Measurements from ENCODE around the gene RRP36.
"Not testable (repeated sequence)": the region's sequence is repeated elsewhere in the genome, so short reads cannot be mapped to it uniquely, and the experiment has no call there.

Gene RRP36

GRCh38 chr6:42993445-42993844, 28.0 kb upstream of the RRP36 start:
- Mint-ChIP-seq H3K36me3 (peaks cover 8% of the 10 kb centered on the region), H3K4me1 (peaks cover 19% of the 10 kb centered on the region), H3K27ac (peak overlapping the region; percentile 32), H3K27me3 (no peaks in the 10 kb centered on the region), H3K9me3 (no peaks in the 10 kb centered on the region), H3K4me3 (no peak overlapping the region)

- H3K9me3 Mint-ChIP-seq, result no peaks in the 10 kb centered on the region
- peaks cover 5% of the 10 kb centered on the region for H3K4me1 Mint-ChIP-seq
- no peak overlapping the region for H3K4me3 Mint-ChIP-seq
- H3K27ac Mint-ChIP-seq, result no peak overlapping the region
- H3K36me3 Mint-ChIP-seq, result peaks cover 4% of the 10 kb centered on the region
- no peaks in the 10 kb centered on the region for H3K27me3 Mint-ChIP-seq
Observed at GRCh38 chr6:42996513-42996912, 24.9 kb upstream of the RRP36 start.

GRCh38 chr6:42998205-42998604, 23.2 kb upstream of the RRP36 start:
- H3K27ac Mint-ChIP-seq, result not testable (repeated sequence)

GRCh38 chr6:43001843-43002242, 19.6 kb upstream of the RRP36 start:
- H3K9me3 Mint-ChIP-seq, result no peaks in the 10 kb centered on the region
- peaks cover 2% of the 10 kb centered on the region for H3K36me3 Mint-ChIP-seq
- H3K4me1 Mint-ChIP-seq, result peaks cover 4% of the 10 kb centered on the region
- H3K27me3 Mint-ChIP-seq, result no peaks in the 10 kb centered on the region
- H3K27ac Mint-ChIP-seq, result no peak overlapping the region
- no peak overlapping the region for H3K4me3 Mint-ChIP-seq

More at GRCh38 chr6:42998205-42998604, 23.2 kb upstream of the RRP36 start:
- H3K4me3 Mint-ChIP-seq, H3K27me3 Mint-ChIP-seq, H3K9me3 Mint-ChIP-seq, H3K36me3 Mint-ChIP-seq, H3K4me1 Mint-ChIP-seq: not testable (repeated sequence)

- Mint-ChIP-seq H3K36me3 (peaks cover 4% of the 10 kb centered on the region), H3K27me3 (no peaks in the 10 kb centered on the region), H3K4me3 (no peak overlapping the region), H3K27ac (no peak overlapping the region), H3K4me1 (peaks cover 10% of the 10 kb centered on the region), H3K9me3 (no peaks in the 10 kb centered on the region)
Observed at GRCh38 chr6:43005844-43006243, 15.6 kb upstream of the RRP36 start.

GRCh38 chr6:43006251-43006650, 15.2 kb upstream of the RRP36 start:
- Mint-ChIP-seq H3K36me3 (peaks cover 3% of the 10 kb centered on the region), H3K27ac (no peak overlapping the region), H3K9me3 (no peaks in the 10 kb centered on the region), H3K4me1 (peaks cover 10% of the 10 kb centered on the region), H3K4me3 (no peak overlapping the region), H3K27me3 (no peaks in the 10 kb centered on the region)

GRCh38 chr6:43007126-43007525, 14.3 kb upstream of the RRP36 start:
- Mint-ChIP-seq H3K9me3 (no peaks in the 10 kb centered on the region), H3K27me3 (no peaks in the 10 kb centered on the region), H3K4me3 (no peak overlapping the region), H3K27ac (no peak overlapping the region), H3K4me1 (peaks cover 18% of the 10 kb centered on the region), H3K36me3 (peaks cover 6% of the 10 kb centered on the region)

- no peak overlapping the region for H3K4me3 Mint-ChIP-seq
- H3K9me3 Mint-ChIP-seq, result no peaks in the 10 kb centered on the region
- no peak overlapping the region for H3K27ac Mint-ChIP-seq
- peaks cover 6% of the 10 kb centered on the region for H3K36me3 Mint-ChIP-seq
- H3K27me3 Mint-ChIP-seq, result no peaks in the 10 kb centered on the region
- H3K4me1 Mint-ChIP-seq, result peaks cover 38% of the 10 kb centered on the region
Observed at GRCh38 chr6:43009124-43009523, 12.3 kb upstream of the RRP36 start.

GRCh38 chr6:43011207-43011606, 10.2 kb upstream of the RRP36 start:
- H3K4me1 Mint-ChIP-seq, result peaks cover 52% of the 10 kb centered on the region
- no peaks in the 10 kb centered on the region for H3K27me3 Mint-ChIP-seq
- H3K36me3 Mint-ChIP-seq, result peaks cover 6% of the 10 kb centered on the region
- H3K27ac Mint-ChIP-seq, result no peak overlapping the region
- no peaks in the 10 kb centered on the region for H3K9me3 Mint-ChIP-seq
- no peak overlapping the region for H3K4me3 Mint-ChIP-seq

- Mint-ChIP-seq H3K36me3 (peaks cover 5% of the 10 kb centered on the region), H3K27ac (peak overlapping the region; percentile 96), H3K4me1 (peaks cover 63% of the 10 kb centered on the region), H3K27me3 (no peaks in the 10 kb centered on the region), H3K4me3 (peak overlapping the region; percentile 94), H3K9me3 (no peaks in the 10 kb centered on the region)
Observed at GRCh38 chr6:43012364-43012763, 9.1 kb upstream of the RRP36 start.

GRCh38 chr6:43013097-43013842, 8.2 kb upstream of the RRP36 start:
- Mint-ChIP-seq H3K27ac (peak overlapping the region; percentile 96), H3K4me1 (peaks cover 71% of the 10 kb centered on the region), H3K4me3 (peak overlapping the region; percentile 94), H3K9me3 (no peaks in the 10 kb centered on the region), H3K27me3 (no peaks in the 10 kb centered on the region), H3K36me3 (peaks cover 3% of the 10 kb centered on the region)

GRCh38 chr6:43013843-43014433, 7.5 kb upstream of the RRP36 start, which contains the start of the genes KLHDC3 and MEA1:
KLHDC3 (plus strand) TSS chr6:43014249; CDS start chr6:43017193, 2,944 bp downstream.
MEA1 (minus strand) TSS chr6:43013946; CDS start chr6:43013813, 133 bp downstream.
- peak within 1 kb of the TSS; percentile 94 for H3K4me3 Mint-ChIP-seq
- peak within 1 kb of the TSS; percentile 96 for H3K27ac Mint-ChIP-seq
- no peaks in the 10 kb centered on the region for H3K27me3 Mint-ChIP-seq
- H3K36me3 Mint-ChIP-seq, result peaks cover 3% of the 10 kb centered on the region
- peaks cover 76% of the 10 kb centered on the region for H3K4me1 Mint-ChIP-seq
- H3K9me3 Mint-ChIP-seq, result no peaks in the 10 kb centered on the region

- Mint-ChIP-seq H3K4me3 (peak overlapping the region; percentile 94), H3K9me3 (no peaks in the 10 kb centered on the region), H3K27ac (peak overlapping the region; percentile 73), H3K36me3 (peaks cover 4% of the 10 kb centered on the region), H3K4me1 (peaks cover 81% of the 10 kb centered on the region), H3K27me3 (no peaks in the 10 kb centered on the region)
Observed at GRCh38 chr6:43014434-43014909, 7.0 kb upstream of the RRP36 start.

GRCh38 chr6:43016176-43016942, 5.1 kb upstream of the RRP36 start:
- Mint-ChIP-seq H3K4me1 (peaks cover 91% of the 10 kb centered on the region), H3K9me3 (no peaks in the 10 kb centered on the region), H3K27ac (peak overlapping the region; percentile 47), H3K4me3 (peak overlapping the region; percentile 73), H3K27me3 (no peaks in the 10 kb centered on the region), H3K36me3 (peaks cover 4% of the 10 kb centered on the region)

- peaks cover 1% of the 10 kb centered on the region for H3K36me3 Mint-ChIP-seq
- H3K27me3 Mint-ChIP-seq, result no peaks in the 10 kb centered on the region
- H3K9me3 Mint-ChIP-seq, result no peaks in the 10 kb centered on the region
- H3K4me1 Mint-ChIP-seq, result peaks cover 85% of the 10 kb centered on the region
- H3K4me3 Mint-ChIP-seq, result no peak overlapping the region
- H3K27ac Mint-ChIP-seq, result peak overlapping the region; percentile 35
Observed at GRCh38 chr6:43016943-43017334, 4.5 kb upstream of the RRP36 start.

- H3K27ac Mint-ChIP-seq, result peak overlapping the region; percentile 85
- no peaks in the 10 kb centered on the region for H3K27me3 Mint-ChIP-seq
- H3K4me3 Mint-ChIP-seq, result peak overlapping the region; percentile 34
- H3K36me3 Mint-ChIP-seq, result peaks cover 4% of the 10 kb centered on the region
- H3K9me3 Mint-ChIP-seq, result no peaks in the 10 kb centered on the region
- H3K4me1 Mint-ChIP-seq, result peaks cover 66% of the 10 kb centered on the region
Observed at GRCh38 chr6:43019152-43019551, 2.3 kb upstream of the RRP36 start.

Data from activated naive CD4-positive, alpha-beta T cell treated with anti-CD3 and anti-CD28 coated beads, Interleukin-2, amount 50 U/mL, for 24 hours (primary cell).